KBM-7 (cell line): ENCODE results near the gene SLC25A45.
"Not testable (repeated sequence)": the region's sequence is repeated elsewhere in the genome, so short reads cannot be mapped to it uniquely, and the experiment has no call there.

Experiments used
- DNase-seq: peaks from one replicate; pipeline ENCODE4 v3.0.0-alpha.2; 2015
- in situ Hi-C: fragments of 300-500 bp; cut with MboI; formaldehyde crosslinking; loops from 2 replicates; pipeline ENCODE4 v1.14.3; 2020; ENCODE audit warnings: low sequenced_read_pairs, low pct_unique_long_range_greater_than_20kb, mixed read lengths

Gene SLC25A45

DNA sequence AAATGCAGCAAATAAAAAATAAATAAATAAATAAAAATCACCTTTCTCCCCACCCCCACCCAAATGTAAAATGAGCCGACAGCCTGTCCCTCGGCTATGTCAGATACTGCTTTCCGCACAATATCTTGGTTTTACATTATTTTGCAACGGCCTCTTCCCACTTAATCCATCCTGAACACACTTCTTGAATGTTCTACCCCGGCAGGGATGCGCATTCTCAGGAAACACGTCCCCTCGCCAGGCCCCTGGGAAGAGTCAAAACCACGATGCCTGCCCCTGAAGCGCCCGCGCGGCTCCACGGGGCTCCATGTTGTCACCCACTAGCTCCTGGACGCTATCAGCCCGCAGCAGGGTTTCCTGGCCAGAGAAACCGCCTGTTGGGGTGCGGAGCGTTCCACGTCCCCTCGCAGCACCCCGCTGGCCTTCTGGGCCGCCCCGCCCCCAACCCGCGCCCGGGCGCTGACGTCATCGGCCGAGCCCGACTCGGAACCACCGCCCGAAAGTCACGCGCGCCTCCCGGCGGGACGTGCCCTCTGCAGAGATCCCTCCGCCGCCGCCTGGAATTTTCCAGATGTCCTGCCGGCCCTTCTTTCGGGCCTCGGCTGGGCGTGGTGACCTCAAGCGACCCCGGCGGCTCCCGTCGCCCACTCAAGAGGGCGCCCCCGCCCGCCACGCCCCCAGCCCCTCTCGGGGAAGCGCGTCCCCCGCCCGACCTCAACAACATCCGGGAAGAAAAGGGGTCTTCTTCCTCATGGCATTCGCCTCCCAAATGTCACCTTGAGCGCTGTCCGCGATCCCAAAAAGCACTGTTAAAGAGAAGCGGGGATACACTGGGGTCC is 39.6 kb upstream of the SLC25A45 start:
- DNase-seq, result peak; percentile 95
- in situ Hi-C loops, result no loop called here

DNA sequence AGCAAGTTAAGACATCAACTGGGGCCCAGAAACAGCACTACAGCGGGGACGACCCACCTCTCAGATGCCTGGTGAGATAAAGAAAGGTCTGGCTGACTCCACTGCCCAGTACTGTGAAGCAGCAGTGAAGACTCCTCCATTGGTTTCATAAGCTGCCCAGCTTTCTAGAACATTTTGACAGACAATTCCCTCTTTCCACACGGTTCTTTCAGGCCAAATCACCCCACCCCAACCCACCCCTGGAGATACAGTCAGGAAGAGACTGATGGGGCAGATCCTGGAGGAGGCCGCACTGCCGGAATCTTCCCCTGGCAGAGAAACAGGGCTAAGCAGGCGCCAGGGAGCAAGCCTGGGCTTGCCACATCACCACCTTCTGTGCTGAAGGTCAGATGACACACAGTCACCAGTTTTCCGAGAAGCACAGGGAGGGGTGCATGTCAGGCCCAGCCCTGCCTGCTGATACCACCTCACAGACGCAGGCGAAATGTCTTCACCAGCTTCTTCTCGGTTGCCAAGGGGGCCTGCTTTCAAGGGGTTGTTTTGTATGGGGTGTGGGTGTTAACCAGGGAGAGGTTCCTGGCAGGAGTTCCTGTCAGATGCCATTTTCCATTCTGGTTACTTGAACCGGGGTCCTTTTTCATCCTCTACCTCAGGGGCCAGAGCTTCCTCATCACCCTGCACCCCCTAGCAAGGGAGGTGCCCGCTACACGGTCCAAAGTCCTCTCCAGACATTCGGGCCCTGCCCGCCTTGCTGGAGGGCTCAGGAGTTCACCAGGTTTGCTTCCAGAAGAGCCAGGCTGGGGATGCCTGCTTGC is 38.7 kb upstream of the SLC25A45 start:
- in situ Hi-C loops, result no loop called here
- peak; percentile 96 for DNase-seq

DNA sequence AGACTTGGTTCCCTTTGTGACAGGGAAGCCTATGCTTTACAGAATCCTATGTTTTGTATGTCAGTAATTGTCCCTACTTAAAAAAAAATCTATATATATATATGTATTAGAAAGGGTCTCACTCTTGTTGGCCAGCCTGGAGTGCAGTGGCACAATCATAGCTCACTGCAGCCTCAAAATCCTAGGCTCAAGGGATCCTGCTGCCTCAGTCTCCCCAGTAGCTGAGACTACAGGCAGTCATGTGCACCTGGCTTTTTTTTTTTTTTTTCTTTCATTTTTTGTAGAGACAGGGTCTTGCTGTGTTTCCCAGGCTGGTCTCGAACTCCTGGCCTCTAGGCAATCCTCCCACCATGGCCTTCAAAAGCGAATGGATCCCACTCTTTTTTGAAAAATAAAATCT is 38.1 kb upstream of the SLC25A45 start:
- in situ Hi-C loops, result no loop called here
- no peak for DNase-seq

DNA sequence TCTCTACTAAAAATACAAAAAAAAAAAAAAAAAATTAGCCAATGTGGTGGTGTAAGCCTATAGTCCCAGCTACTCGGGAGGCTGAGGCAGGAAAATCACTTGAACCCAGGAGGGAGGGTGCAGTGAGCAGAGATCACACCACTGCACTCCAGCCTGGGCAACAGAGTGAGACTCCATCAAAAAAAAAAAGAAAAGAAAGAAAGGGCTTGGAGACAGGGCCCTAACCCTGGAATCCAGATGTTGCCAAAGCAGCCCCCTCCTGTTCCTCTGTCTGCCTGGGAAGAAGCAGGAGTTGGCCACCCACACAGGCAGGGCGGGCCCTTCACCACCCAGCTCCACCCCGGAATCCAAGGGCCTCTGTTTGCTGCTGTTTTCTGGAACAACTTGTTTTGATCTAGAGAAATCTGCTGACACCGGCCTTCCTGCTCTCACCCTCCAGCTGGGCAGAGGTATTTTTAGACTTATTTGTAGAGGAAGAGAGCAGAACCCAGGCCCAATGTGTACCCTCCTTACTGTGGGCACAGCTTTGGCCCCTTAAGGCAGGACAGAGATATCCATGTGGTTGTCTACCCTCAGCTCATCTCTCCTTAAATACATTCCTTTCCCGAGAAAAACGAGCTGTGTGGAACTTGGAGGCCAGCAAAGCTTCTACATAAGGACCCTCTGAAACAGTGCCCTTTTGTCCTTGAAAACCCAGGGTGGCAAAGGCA is 37.5 kb upstream of the SLC25A45 start:
- in situ Hi-C loops, result no loop called here
- peak; percentile 91 for DNase-seq

GRCh38 chr11:65419460-65419771 is 37.0 kb upstream of the SLC25A45 start:
- in situ Hi-C loops, result no loop called here

DNA sequence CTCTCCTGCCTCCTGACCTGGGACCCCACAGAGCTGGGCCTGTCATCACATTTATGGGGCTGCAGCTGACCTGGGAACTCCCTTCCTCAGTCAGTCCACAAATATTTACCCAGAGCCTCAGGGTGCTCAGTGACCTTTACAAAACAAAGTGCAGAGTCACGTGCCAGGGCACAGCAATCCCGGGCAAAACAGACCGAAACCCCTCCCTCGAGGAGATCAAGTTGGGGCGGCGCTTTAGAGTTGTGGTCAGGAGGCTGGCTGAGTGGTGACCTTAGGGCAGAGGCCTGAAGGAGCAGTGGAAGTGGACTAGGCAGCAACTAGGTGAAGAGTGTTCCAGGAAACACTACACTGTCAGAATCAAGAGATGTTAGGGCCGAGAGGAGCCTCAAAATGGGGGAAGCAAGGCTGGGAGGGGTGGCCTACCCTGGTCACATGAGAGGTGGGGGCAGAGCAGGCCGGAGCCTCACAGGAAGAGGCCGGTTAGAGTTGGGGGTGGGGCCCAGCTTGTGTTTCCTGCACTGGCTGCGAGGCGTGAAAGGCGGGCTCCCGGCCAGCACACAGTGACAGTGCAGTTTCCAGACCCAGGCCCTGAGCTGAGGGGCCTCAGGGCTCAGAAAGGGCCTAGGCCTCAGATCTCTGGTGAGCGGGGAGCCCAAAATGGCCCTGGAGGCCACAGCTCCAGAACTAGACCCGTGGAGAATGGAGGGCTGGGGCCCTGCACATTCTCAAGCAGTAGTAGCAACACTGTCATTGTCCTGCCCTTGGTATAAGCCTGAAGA is 36.4 kb upstream of the SLC25A45 start:
- DNase-seq, result peak; percentile 99
- in situ Hi-C loops, result no loop called here

More at GRCh38 chr11:65419460-65419771, 37.0 kb upstream of the SLC25A45 start:
- DNase-seq, result no peak

GRCh38 chr11:65418431-65418680 is 35.9 kb upstream of the SLC25A45 start:
- in situ Hi-C loops, result no loop called here
- no peak for DNase-seq

DNA sequence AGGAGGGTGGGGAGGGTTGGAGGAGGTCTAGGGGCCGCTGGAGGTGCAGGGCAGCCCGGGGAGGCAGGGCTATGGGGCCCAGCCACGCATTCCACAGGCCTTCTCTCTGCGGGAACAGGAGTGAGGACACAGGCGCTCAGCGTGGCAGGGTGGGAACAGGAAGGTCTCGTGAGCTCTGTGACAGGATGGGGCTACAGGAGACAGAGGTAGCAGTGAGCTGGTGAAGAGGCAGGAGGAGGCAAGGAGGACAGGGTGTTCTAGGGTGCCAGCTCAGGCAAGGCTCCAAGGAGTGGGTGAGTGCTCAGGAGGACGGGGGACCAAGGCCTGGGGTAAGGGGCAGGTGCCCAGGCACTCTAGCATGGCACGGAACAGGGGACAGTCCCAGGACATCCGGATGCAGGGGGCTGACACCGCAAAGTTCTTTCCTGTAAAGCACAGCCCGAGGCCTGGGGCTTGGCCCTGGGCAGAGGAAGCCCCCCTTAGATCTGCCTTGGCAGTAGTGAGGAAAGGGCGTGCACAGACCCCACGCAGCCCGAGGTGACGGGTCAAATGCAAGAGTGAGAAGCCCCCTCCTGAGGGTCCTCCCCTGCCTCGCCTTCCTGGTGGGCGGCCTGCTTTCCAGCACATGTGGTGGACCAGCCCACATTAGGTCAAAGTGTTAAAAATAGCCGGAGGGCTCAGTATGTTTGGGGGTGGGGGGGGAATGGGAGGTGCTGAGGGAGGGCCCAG is 35.4 kb upstream of the SLC25A45 start:
- in situ Hi-C loops, result no loop called here
- peak; percentile 46 for DNase-seq

DNA sequence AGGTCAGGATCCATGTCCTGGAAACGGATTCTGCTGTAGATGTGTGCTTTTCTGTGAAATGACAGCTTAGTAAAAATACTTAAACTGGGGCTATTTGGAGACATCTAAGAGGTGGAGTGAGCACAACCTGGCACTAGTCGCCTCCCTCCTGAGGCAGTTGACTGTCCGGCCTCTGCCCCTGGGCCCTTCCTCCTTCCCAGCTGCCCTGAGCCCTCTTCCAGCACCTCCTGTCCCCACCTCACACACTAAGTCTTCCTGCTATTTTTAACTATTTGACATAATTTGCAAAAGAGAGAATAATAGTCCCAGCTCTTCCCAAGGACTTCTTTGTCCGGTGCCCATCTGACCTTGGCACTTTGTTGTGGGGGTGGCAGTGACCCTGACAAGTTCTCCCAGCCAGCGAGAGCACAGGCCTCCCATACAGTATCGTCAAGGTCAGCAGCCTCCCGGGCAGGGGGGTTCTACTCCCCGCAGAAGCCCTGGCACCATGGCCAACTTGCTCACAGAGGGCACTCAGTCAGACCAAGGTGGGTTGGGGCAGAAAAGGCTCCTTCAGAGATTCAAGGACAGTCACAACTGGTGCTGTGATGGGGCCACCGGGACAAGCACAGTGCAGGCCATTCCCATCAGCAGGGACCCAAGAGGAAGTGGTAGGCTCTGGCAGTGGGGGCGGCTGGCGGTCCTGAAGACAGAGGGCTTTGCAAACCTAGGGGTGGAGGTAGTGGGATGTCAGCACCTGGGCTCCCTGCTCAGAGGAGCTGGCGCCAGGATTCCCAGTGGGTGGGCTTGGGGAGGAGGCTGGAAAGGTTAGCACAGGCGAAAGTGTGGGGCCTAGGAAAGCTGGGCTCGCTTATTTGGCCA is 34.6 kb upstream of the SLC25A45 start:
- DNase-seq, result peak; percentile 69
- in situ Hi-C loops, result no loop called here

DNA sequence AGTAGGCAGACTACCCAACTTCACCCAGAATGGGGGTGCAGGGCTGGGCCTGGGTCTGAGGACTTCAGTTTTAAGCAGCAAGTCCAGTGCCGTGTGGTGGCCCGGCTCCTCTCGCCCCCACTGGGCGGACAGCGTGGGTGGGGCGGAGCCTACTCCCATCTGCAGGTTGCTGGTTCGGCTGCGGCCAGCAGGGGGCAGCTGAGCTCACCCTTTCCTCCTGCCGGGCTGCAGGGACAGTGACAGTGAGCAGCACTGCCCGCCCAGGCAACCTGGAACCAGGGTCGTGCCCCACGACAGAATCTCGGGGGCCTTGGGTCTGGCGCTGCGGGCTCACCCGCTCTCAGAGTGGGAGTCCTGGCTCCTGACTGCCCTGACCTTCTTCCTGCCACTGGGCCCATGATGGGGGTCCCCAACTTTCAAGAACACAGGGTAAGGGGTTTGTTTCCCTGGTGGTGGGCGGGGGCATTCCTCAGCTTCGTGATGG is 33.9 kb upstream of the SLC25A45 start:
- in situ Hi-C loops, result no loop called here

DNA sequence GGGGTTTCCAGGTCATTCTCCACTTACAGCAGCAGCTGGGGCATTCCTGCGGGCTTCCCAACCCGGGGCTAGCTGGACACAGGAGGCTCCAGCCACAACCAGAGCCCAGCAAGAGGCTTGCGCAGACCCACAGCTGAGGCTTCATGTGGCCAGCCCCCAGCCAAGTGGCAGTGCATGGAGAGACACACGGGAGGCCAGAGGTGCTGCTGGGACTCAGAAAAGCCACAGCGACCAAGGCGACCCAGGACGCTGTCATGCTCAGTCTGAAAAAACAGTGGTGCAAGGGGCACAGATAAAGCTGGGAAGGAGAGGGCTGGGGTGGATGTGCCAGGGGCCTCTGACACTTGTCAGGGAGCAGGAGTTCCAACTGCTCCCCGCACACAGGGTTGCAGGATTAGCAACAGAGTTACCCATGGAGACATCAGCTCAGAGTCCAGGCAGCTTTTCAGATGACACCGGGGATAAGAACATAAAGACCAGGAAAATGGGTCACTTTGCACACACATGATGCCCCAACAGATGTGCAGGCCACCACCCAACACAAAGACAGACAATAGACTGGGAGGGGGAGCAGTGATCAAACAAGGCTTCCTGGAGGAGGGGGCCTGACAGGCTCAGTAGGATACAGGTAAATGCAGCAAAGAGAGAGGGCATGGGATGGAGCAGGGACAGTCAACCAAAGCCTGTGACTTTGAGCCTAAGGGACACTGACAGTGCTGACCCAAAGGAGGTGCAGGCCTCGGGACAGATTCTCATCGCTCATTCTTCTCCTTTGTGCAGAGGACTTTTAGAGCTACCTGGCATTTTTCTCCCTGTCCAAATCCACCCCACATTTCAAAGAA is 33.3 kb upstream of the SLC25A45 start:
- in situ Hi-C loops, result no loop called here
- no peak for DNase-seq

More for the DNA sequence above, 33.9 kb upstream of the SLC25A45 start:
- DNase-seq, result peak; percentile 94

- in situ Hi-C loops, result no loop called here
- no peak for DNase-seq
Observed at GRCh38 chr11:65414776-65415498, 32.5 kb upstream of the SLC25A45 start.

GRCh38 chr11:65413077-65413664 is 30.7 kb upstream of the SLC25A45 start:
- in situ Hi-C loops, DNase-seq: not testable (repeated sequence)

- in situ Hi-C loops, result no loop called here
Observed at GRCh38 chr11:65412271-65413076, 30.0 kb upstream of the SLC25A45 start.

GRCh38 chr11:65411681-65412070 is 29.2 kb upstream of the SLC25A45 start:
- DNase-seq, result no peak
- in situ Hi-C loops, result no loop called here

More at GRCh38 chr11:65412271-65413076, 30.0 kb upstream of the SLC25A45 start:
- DNase-seq, result no peak
